HTERT RPE-1 (cell line): ENCODE data around the gene EIF4B.
"Not testable (repeated sequence)": the region's sequence is repeated elsewhere in the genome, so short reads cannot be mapped to it uniquely, and the experiment has no call there.

ENCODE experiments used
- in situ Hi-C: fragments of 300-500 bp; cut with MboI; formaldehyde crosslinking; loops from 4 replicates; pipeline ENCODE4 v1.14.3; 2020; ENCODE audit warnings: low sequenced_read_pairs

Gene EIF4B, protein sequence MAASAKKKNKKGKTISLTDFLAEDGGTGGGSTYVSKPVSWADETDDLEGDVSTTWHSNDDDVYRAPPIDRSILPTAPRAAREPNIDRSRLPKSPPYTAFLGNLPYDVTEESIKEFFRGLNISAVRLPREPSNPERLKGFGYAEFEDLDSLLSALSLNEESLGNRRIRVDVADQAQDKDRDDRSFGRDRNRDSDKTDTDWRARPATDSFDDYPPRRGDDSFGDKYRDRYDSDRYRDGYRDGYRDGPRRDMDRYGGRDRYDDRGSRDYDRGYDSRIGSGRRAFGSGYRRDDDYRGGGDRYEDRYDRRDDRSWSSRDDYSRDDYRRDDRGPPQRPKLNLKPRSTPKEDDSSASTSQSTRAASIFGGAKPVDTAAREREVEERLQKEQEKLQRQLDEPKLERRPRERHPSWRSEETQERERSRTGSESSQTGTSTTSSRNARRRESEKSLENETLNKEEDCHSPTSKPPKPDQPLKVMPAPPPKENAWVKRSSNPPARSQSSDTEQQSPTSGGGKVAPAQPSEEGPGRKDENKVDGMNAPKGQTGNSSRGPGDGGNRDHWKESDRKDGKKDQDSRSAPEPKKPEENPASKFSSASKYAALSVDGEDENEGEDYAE

DNA sequence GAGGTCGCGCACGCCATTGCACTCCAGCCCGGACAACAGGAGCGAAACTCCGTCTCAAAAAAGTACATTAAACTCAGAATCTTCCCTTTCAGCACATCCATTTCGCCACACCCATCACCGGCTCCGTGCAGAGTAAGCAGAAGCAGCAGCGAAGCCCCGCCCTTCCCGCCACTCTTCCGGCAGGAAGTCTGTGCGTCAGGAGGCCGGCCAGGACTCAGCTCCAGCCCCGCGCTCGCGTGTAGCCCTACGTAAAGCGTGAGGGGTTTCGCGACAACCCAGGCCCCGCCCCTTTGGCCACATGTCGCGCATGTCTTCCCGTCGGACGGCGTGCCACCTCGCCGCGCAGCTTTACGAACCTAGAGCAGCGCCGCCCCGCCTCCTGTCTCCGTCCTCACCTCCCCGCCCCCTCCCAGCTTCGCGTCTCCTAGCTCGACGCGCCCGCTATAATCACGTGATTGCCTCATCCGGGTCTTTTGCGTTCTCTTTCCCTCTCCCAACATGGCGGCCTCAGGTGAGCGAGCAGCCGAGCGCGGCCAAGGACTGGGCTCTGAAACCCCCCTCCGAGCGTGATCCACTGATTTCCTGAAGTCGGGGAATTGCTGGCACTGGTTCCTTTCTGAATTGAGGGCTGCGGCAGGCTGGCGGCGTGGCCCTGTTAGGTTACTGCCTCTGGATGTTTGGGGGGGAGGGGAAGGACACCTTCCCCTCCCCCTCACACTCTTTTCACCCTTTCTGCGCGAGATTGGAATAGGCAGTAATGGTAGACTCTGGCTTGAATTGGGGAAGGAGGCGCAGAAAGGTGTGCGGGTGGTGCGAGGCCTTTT is at the start of gene EIF4B:
TSS of gene EIF4B (plus strand) at position 471 of the 824 bp plus-strand sequence. CDS start at position 499, 28 bp downstream.
- in situ Hi-C loops = no loop called here

DNA sequence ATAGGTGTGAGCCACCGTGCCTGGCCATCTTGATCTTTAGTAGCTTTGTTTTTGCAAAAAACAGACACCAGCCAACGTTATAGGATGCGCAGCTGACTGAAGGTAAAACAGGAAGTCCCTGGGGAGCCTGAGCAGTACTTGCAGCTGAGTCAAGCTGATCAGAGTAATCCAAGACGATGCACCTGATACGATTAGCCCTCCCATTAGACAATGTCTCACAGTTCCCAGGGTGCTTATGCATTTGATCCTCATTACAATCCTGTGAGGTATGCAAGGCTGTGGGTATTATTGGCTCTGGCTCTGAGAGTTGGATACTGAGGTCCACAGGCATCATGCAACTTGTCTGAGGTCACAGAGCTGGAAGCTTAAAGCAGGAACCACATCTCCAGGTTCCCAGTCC is 49.3 kb upstream of the EIF4B start:
- in situ Hi-C loops = no loop called here

DNA sequence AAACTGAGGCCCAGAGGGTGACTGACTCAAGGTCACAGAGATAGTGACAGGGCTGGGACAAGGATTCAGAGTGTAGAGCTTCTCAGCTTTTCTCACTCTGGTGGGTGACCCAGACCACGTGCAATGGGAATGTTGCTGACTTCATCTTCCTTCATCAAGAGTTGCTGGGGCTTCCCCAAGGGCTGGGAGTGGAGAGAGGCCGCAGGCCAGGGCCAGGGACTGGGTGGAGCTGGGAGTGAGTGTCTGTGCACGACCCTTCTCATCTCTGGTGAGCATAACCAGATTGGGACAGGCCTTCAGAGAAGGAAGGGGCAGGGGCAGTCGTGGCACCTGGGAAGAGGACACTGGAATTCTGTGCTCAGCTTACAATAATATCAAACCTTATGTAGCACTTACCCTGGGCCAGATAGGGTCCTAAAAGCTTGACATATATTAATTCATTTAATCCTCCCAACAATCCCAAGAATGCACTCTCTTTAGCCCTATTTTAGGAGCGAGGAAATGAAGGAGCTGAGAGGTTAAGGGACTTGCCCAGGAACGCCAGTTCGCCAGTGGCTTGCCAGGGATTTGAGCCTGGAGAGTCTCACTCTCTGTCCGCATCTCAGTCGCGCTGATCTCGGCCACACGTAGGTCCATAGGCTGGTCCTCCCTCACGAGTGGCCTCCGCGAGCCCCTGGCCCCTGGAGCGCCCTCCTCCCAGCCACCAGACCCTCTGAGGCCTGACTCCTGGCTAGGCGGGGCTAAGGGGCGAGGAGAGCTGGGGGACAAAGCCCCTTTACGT is 41.5 kb upstream of the EIF4B start:
- in situ Hi-C loops = no loop called here

DNA sequence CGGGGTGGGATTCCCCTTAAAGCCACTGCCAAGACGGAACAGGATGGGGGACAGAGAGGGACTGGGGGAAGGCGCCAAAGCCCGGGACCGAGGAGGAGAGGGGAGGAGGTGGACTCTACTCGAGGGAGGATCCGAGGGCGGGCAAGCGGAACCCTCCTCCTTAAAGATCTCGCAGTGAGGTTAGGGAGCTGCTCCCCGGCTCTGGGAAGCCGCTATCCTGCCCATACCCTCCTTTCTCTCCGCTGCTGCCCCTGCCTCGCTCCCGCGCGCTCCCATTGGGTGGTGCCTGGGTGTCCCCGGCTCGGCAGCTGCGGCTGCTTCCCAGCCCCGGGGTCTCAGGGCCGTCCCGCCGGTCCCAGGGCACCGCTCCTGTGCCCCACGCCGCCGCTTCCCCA is 40.9 kb upstream of the EIF4B start:
- in situ Hi-C loops = no loop called here

DNA sequence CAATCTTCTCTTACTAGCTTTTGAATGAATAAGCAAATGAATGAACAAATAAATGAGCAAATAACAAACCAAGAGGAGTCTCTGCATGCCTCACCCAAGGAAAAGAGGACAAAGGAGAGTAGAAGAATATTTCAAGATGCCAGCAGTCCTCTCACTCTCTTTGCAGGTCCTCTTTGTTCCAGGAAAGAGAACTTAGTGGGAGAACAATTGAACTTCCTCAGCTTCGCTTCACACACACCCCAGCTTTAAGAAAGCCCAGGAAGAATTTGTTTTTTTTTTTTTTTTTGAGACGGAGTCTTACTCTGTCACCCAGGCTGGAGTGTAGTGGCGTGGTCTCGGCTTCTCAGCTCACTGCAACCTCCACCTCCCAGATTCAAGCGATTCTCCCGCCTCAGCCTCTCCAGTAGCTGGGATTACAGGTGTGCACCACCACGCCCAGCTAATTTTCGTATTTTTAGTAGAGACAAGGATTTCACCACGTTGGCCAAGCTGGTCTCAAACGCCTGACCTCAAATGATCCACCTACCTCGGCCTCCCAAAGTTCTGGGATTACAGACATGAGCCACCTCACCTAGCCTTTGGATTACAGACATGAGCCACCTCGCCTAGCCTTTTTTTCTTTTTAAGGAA is 37.0 kb upstream of the EIF4B start:
- in situ Hi-C loops = no loop called here

DNA sequence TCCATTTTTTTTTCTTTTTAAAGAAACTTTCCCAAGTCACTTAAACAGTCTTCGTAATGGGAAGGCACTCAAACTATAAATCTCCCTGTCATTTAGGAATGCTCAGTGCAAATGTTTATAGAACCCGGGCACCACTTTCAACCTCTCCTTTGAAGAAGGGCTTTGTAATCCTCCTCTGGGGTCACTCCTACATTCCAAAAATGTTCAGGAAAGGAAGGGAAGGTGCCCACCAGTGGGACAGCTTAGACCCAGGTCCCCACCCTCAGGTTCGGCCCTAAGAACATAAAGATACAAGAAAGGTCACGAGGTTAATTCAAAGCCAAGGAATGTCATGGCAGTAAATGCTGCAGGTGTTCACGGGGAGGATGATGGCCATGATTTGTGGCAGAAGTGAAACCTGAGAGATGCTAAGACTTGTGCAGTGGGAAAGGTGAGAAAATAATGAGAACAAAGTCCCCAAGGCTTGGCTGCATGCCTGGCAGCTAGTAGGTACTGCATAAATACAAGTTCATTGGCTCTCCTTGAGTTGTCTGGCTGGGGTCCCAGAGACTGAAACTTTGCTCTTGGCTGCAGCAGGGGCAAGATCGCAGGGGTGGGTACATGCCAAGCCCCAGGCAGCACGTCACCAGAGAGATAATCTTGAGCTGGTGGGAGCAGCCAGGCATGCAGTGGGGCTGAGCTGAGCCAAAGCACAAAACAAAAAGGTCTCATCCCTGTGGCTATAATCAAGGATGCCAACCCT is 36.3 kb upstream of the EIF4B start:
- in situ Hi-C loops = no loop called here

DNA sequence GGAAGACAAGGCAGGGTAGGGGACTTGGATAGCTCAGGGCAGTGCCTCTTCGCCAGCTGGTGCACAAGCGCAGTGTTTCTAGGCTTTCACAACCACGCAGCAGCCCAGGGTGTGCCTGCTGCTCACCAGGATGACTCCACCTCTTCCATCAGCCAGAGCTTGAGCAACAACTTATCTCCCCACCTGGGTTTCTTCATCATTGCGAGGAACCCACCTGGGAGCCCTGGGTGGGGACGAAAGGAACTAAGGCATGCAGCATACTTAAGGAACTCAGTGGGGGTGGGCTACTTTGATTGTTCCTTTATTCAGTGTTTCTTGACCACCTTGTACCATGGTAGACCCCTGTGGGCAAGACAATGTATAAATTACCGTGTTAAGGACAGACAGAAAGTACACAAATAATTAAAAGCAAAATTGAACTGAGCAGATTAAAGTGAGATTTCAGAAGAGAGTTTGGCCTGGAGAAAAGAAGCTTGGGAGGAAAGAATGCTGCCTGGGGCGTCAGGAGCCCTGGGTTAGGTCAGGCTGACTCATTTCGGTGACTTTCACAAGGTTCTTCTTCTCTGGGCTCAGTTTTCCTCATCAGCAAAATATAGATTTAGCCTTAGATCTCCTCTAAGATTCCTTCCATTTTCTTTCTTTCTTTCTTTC is 34.5 kb upstream of the EIF4B start:
- in situ Hi-C loops = no loop called here

DNA sequence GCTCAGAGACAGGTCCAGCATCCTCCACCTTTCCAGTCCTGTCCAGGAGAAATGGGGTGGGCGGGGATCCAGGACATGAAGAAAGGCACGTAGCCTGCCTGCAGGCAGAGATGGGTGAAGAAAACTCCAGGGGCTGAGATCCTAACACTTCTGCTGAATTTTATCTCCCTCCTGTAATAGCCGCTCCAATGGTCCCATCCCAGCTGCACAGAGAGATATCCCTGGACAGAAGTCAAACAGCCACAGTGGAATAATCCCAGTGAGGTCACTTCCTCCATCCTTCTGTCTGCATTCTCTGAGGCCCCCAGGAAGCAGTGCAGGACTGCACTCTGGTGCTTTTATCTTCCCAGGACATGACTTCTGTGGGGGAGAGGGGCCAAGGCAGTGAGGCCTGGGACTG is 31.1 kb upstream of the EIF4B start:
- in situ Hi-C loops = no loop called here

DNA sequence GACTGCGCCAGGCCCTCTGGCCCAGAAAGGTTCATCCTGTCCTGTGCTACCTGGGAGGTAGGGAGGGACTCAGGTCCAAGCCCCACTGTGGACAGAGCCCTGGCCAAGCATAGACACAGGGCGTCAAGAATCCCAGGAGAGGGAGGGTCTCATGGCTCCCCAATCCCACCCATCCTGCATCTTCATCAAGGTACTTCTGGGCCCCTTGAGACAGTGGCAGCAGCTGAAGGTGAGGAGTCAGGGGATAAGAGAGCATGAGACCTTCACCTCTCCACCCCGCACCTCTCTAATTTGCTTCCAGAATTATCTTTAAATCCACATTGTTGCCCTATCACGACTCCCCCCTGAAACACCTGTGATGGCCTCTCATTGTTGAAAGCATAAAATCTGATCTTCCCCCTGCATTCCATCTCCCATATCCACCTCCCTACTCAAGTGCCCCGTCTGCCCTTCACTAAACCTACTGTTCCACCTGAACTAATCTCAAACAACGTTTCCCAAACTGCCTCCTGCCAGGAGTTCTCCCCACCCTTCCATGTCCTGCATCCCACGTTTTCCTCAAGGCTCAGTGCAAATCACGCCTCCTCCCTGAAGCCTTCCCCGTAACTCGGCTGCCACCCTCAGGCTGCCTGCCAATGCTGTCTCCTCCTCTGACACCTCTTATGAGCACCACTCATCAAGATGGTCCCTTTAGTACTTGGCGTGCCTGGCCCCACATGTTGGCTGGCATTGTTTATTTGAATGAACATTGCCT is 30.3 kb upstream of the EIF4B start:
- in situ Hi-C loops = no loop called here

DNA sequence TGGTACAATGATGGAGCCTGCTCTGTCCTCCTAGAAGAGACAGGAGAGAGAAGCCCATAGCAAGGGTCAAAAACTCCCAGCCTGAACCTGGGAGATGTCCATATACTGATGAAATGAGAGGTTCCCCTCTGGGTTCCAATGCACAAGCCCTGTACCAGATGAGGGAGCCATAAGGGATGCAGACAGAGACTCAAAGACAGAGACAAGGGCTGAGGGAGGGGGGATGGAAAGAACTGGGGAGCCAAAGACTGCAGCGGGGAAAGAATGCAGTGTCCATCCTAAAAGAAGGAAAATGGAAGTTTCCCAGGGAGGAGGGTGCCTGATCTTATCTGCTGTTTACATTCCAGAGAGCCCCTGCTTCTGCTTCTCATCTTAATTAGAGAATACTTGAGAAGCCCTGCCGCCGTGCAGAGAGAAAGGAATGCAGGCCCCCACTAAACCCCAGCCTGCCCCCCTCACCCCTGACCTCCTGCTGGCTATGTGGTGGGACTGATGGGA is 29.6 kb upstream of the EIF4B start:
- in situ Hi-C loops = no loop called here

DNA sequence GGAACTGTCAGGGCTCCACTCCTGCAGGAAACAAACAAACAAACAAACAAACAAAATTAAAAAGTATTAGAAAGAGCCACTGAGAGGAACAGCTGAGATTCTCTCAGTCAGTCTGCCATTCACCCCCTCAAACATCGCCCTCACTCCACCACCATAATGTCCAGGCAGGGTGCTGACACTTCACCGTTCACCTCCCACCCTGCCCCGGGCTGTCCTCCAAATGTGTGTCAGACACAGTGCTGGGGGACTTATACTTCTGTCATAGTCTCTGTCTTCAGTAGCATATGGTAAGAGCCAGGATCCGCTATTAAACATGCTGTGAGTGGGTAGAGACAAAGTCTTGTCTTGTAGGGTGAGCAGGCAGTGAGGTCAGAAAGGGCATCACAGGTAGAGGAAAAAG is 29.1 kb upstream of the EIF4B start:
- in situ Hi-C loops = no loop called here

DNA sequence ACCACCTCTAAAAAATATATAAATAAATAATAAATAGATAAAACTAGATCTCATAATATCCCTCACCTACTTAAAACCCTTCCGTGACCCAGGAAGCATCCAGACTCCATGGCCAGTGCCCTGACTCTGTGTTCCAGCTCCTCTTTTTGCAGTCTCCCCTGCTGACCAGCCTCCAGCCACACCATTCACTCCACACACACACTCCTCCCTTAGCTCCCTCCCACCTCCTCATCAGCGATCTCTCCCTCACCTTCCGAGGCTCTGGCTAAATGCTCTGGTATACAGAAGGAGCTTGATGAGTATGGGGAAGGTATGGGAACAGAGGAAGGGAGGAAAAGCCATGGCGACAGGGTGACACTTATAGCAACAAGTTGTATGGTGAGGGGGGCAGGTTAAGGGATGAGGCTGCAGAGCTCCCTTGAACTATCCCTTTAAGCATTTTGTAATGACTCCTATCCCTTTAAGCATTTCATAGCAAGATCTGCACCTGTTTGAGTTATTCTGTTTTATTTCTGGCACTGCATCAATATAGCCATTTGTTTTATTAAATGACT is 26.1 kb upstream of the EIF4B start:
- in situ Hi-C loops = no loop called here

DNA sequence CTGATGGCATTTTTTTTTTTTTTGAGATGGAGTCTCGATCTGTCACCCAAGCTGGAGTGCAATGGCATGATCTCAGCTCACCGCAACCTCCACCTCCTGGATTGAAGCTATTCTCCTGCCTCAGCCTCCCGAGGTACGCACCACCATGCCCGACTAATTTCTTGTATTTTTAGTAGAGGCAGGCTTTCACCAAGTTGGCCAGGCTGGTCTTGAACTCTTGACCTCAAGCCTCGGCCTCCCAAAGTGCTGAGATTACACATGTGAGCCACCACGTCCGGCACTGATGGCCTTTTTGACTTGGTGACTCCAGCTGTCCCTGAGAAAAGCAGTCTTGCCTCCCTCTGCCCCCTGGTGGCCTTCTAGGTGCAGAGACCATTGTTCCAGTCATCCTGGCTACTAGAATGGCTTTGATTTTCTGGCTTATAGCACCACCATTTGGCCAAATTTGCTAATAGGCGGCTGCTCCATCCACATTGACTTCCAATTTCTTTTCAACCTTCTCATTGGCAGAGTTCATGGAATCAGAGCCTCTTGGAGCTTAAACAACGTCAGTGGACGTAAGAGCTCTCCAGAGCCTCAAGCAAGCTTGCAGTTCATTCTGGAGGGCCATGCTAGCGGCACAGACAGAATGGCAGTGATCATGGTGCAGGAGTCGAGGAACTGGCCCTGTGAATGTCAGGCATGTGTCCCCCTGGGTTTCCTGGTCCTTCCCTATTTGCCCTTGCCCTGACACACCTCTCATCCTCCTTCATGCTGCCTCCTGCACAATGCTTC is 25.4 kb upstream of the EIF4B start:
- in situ Hi-C loops = no loop called here

DNA sequence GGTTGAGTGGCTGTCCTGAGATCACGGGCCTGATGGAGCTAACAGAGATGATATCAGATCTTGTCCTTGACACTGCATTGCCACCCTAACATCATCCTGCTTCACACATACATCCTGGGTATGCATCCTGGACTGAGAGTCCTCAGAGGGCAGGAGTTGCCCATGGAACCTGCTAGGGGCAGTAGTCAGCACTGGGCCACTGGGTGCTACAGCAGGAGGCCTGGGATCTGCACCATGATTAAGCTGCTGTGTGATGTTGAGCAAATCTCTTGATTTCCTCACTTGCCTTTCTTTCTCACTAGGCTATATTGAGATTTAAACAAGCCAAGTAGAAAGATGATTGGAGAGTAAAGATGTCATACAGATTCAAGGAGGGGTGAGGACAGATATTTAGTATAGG is 22.1 kb upstream of the EIF4B start:
- in situ Hi-C loops = no loop called here

DNA sequence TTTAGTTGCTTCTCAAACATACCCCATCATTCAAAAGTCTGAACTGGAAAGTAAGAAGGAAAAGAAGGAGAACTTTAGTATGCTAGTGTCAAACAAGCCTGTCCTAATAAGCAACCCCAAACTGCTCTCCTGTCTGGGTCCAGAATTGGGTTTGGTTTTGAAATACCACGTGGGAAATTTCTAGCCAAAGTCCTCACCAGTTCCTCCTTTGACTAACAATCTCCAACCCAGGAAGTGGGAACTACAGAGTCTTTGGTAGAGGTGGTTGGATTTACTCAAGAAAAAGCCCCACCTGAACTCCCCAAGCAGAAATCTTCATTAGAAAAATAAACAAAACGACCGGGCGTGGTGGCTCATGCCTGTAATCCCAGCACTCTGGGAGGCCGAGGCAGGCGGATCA is 17.4 kb upstream of the EIF4B start:
- in situ Hi-C loops = no loop called here

DNA sequence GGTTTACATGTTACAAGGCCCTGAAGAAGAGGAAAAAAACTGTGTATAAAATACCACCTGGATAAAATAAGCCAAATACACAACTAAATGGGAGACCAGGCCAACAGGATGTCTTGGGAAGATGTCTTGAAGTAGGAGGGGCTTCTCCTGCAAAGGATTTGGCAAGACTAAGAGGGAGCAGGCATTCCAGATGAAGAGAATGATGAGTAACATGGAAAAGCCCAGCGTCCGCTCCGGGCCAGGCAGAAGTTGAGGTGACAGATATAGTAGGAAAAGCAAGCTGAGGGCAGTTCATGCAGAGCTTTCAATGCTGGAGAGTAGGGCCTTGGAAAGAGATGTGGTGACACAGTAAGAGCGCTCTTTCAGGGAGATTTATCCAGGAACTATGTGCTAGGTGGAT is 16.1 kb upstream of the EIF4B start:
- in situ Hi-C loops = no loop called here

DNA sequence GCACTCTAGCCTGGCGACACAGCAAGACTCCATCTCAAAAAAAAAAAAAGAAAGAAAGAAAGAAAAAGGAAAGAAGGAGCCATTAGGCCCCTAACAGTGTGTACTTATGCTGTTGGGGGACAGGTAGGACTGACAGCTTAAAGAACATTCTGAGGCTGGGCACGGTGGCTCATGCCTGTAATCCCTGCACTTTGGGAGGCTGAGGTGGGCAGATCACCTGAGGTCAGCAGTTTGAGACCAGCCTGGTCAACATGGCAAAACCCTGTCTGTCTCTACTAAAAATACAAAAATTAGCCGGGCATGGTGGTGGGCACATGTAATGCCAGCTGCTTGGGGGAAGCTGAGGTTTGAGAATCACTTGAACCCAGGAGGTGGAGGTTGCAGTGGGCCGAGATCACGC is 14.0 kb upstream of the EIF4B start:
- in situ Hi-C loops = not testable (repeated sequence)
